IMR-90 (cell line): ENCODE data around the gene SPPL2A. TPM values are rescaled to one million over a fixed set of nuclear protein-coding genes. Genes with fewer than 3 reads are reported as not detected.

ENCODE experiments used
- ATAC-seq: fragments of 200-7000 bp; cut with Tn5 transposase; 2 replicates; pipeline ENCODE4 v1.9.1; 2020; ENCODE audit warnings: low read depth, mild to moderate bottlenecking, moderate library complexity
- BruUV-seq: library from RNA; stranded (reverse); fragments of 400-500 nt; replicated peaks from 2 replicates; lab custom pipeline; 2021; lab: Mats Ljungman, UMichigan
- CTCF ChIA-PET: fragments of 300-600 bp; formaldehyde crosslinking; extraction: SDS; loops from one replicate; lab custom pipeline; 2021; ENCODE audit warnings: antibody characterized with exemption; lab: Yijun Ruan, JAX
- POLR2A ChIA-PET: fragments of 300-600 bp; sonication (Branson Sonifier 250); formaldehyde crosslinking; loops from one replicate; lab custom pipeline; 2022; ENCODE audit warnings: antibody characterized with exemption; ENCODE audit not compliant: unreplicated experiment; lab: Charles Lee
- DNase-seq: peaks from one replicate; pipeline ENCODE4 v3.0.0; 2013
- H2AFZ ChIP-seq: replicated peaks from 2 replicates; pipeline ENCODE3; 2013; ENCODE audit warnings: low read length, mild to moderate bottlenecking; ENCODE audit not compliant: poor library complexity
- H2AK5ac ChIP-seq: 2 replicates; pipeline ENCODE4 v1.6.1; 2013; ENCODE audit warnings: low read depth, low read length, inconsistent platforms
- H2AK9ac ChIP-seq: replicated peaks from 2 replicates; pipeline ENCODE3; 2013; ENCODE audit warnings: mild to moderate bottlenecking, low read depth, low read length, moderate library complexity; ENCODE audit not compliant: poor library complexity
- H2BK120ac ChIP-seq: 2 replicates; pipeline ENCODE4 v1.6.1; 2013; ENCODE audit warnings: low read depth, low read length, inconsistent platforms
- H2BK15ac ChIP-seq: 3 replicates; pipeline ENCODE4 v1.6.1; 2013; ENCODE audit warnings: low read depth, low read length, inconsistent platforms
- H2BK20ac ChIP-seq: 2 replicates; pipeline ENCODE4 v1.6.1; 2013; ENCODE audit warnings: low read depth, mild to moderate bottlenecking, inconsistent platforms, low read length, moderate library complexity
- H2BK5ac ChIP-seq: 2 replicates; pipeline ENCODE4 v1.6.1; 2013; ENCODE audit warnings: mild to moderate bottlenecking, low read depth, low read length, inconsistent platforms; ENCODE audit not compliant: poor library complexity, severe bottlenecking
- H3K14ac ChIP-seq: replicated peaks from 2 replicates; pipeline ENCODE4 v1.6.1; 2013; ENCODE audit warnings: low read depth, low read length, inconsistent platforms
- H3K18ac ChIP-seq: 2 replicates; pipeline ENCODE4 v1.6.1; 2013; ENCODE audit warnings: low read depth, low read length, control low read depth
- H3K23ac ChIP-seq: 2 replicates; pipeline ENCODE4 v1.6.1; 2013; ENCODE audit warnings: low read depth, low read length, inconsistent platforms
- H3K27ac ChIP-seq: 2 replicates; pipeline ENCODE4 v1.5.1; 2013; ENCODE audit warnings: mild to moderate bottlenecking, control low read depth, low read length; ENCODE audit not compliant: insufficient read depth
- H3K27me3 ChIP-seq: 2 replicates; pipeline ENCODE4 v1.6.1; 2013; ENCODE audit warnings: low read length; ENCODE audit not compliant: control insufficient read depth, insufficient read depth
- H3K36me3 ChIP-seq: 2 replicates; pipeline ENCODE4 v1.6.1; 2013; ENCODE audit warnings: low read length, mixed read lengths; ENCODE audit not compliant: control insufficient read depth, insufficient read depth
- H3K4ac ChIP-seq: 2 replicates; pipeline ENCODE4 v1.6.1; 2013; ENCODE audit warnings: low read depth, low read length, inconsistent platforms
- H3K4me1 ChIP-seq: 2 replicates; pipeline ENCODE4 v1.6.1; 2013; ENCODE audit warnings: low read length, mixed read lengths; ENCODE audit not compliant: control insufficient read depth, insufficient read depth
- H3K4me2 ChIP-seq: 2 replicates; pipeline ENCODE4 v1.6.1; 2013; ENCODE audit warnings: low read depth, mild to moderate bottlenecking, control low read depth, low read length, moderate library complexity
- H3K4me3 ChIP-seq: 2 replicates; pipeline ENCODE4 v1.5.1; 2013; ENCODE audit warnings: low read depth, mild to moderate bottlenecking, control low read depth, low read length, moderate library complexity; ENCODE audit not compliant: insufficient read depth
- H3K56ac ChIP-seq: 2 replicates; pipeline ENCODE4 v1.6.1; 2013; ENCODE audit warnings: low read length, inconsistent platforms; ENCODE audit not compliant: insufficient read depth; ENCODE audit errors: extremely low read depth
- H3K79me1 ChIP-seq, 2 experiments: 2 replicates each; pipeline ENCODE4 v1.6.1; 2013; ENCODE audit warnings: low read length in 2 of 2, inconsistent platforms in 1 of 2, low read depth in 1 of 2
- H3K9ac ChIP-seq: 2 replicates; pipeline ENCODE4 v1.6.1; 2013; ENCODE audit warnings: low read depth, low read length, control low read depth
- H3K9me1 ChIP-seq: 2 replicates; pipeline ENCODE4 v1.6.1; 2013; ENCODE audit warnings: low read length, inconsistent platforms; ENCODE audit not compliant: insufficient read depth
- H3K9me3 ChIP-seq: 2 replicates; pipeline ENCODE4 v1.6.1; 2013; ENCODE audit warnings: low read length; ENCODE audit not compliant: control insufficient read depth, insufficient read depth
- H4K20me1 ChIP-seq: 2 replicates; pipeline ENCODE4 v1.6.1; 2013; ENCODE audit warnings: low read length, inconsistent platforms; ENCODE audit not compliant: insufficient read depth
- H4K5ac ChIP-seq: 2 replicates; pipeline ENCODE4 v1.6.1; 2013; ENCODE audit warnings: mild to moderate bottlenecking, low read depth, low read length, control low read depth
- H4K8ac ChIP-seq, 2 experiments: 2 replicates each; pipeline ENCODE4 v1.6.1; 2013; ENCODE audit warnings: low read depth in 2 of 2, low read length in 2 of 2, control low read depth in 1 of 2, inconsistent platforms in 1 of 2
- H4K91ac ChIP-seq: 2 replicates; pipeline ENCODE4 v1.6.1; 2013; ENCODE audit warnings: low read depth, low read length, inconsistent platforms; ENCODE audit not compliant: insufficient read depth
- BHLHE40 ChIP-seq: fragments of 150-350 bp; IDR thresholded peaks from 2 replicates; pipeline ENCODE4 v1.6.1; 2016; ENCODE audit warnings: mild to moderate bottlenecking, low read depth, low read length
- CEBPB ChIP-seq: IDR thresholded peaks from 2 replicates; pipeline ENCODE4 v1.6.1; 2012; ENCODE audit warnings: low read depth, low read length, improper control_type of control experiment
- CHD1 ChIP-seq: IDR thresholded peaks from 2 replicates; pipeline ENCODE4 v1.6.1; 2012; ENCODE audit warnings: low read depth, low read length, improper control_type of control experiment
- CTCF ChIP-seq: conservative IDR thresholded peaks from 2 replicates; pipeline ENCODE4 v1.5.1; 2012; ENCODE audit warnings: mild to moderate bottlenecking, low read depth, low read length, improper control_type of control experiment
- ELK1 ChIP-seq: fragments of 150-350 bp; IDR thresholded peaks from 2 replicates; pipeline ENCODE4 v1.6.1; 2016; ENCODE audit warnings: low read depth, mild to moderate bottlenecking, low read length, moderate library complexity, borderline replicate concordance
- FOS ChIP-seq: fragments of 150-350 bp; IDR thresholded peaks from 2 replicates; pipeline ENCODE4 v1.6.1; 2016; ENCODE audit warnings: low read depth, low read length
- MAFK ChIP-seq: IDR thresholded peaks from 2 replicates; pipeline ENCODE4 v1.6.1; 2012; ENCODE audit warnings: low read depth, low read length, improper control_type of control experiment
- MAZ ChIP-seq: IDR thresholded peaks from 2 replicates; pipeline ENCODE4 v1.6.1; 2012; ENCODE audit warnings: low read depth, mild to moderate bottlenecking, low read length, improper control_type of control experiment, moderate library complexity, borderline replicate concordance
- MXI1 ChIP-seq: IDR thresholded peaks from 2 replicates; pipeline ENCODE4 v1.6.1; 2012; ENCODE audit warnings: low read depth, mild to moderate bottlenecking, low read length, moderate library complexity, borderline replicate concordance
- NFE2L2 ChIP-seq: fragments of 150-350 bp; IDR thresholded peaks from 2 replicates; pipeline ENCODE4 v1.6.1; 2016; ENCODE audit warnings: low read depth, mild to moderate bottlenecking, low read length
- POLR2A ChIP-seq: IDR thresholded peaks from 2 replicates; pipeline ENCODE4 v1.6.1; 2012; ENCODE audit warnings: mild to moderate bottlenecking, low read depth, low read length
- RAD21 ChIP-seq: IDR thresholded peaks from 2 replicates; pipeline ENCODE4 v1.6.1; 2012; ENCODE audit warnings: low read length, improper control_type of control experiment
- RCOR1 ChIP-seq: IDR thresholded peaks from 2 replicates; pipeline ENCODE4 v1.6.1; 2012; ENCODE audit warnings: mild to moderate bottlenecking, low read length, improper control_type of control experiment; ENCODE audit not compliant: insufficient replicate concordance
- RFX5 ChIP-seq: IDR thresholded peaks from 2 replicates; pipeline ENCODE4 v1.8.0; 2012; ENCODE audit warnings: low read depth, mild to moderate bottlenecking, low read length, moderate library complexity
- SMC3 ChIP-seq: fragments of 150-350 bp; IDR thresholded peaks from 2 replicates; pipeline ENCODE4 v1.6.1; 2016; ENCODE audit warnings: low read depth, mild to moderate bottlenecking, antibody characterized with exemption, low read length, moderate library complexity
- USF2 ChIP-seq: fragments of 150-350 bp; IDR thresholded peaks from 2 replicates; pipeline ENCODE4 v1.6.1; 2017; ENCODE audit warnings: mild to moderate bottlenecking, antibody characterized with exemption, low read length, low read depth
- dilution Hi-C: fragments of 300-500 bp; cut with HindIII; formaldehyde crosslinking; loops from one replicate; pipeline ENCODE4 v1.14.3; 2018; ENCODE audit warnings: low sequenced_read_pairs; ENCODE audit not compliant: unreplicated experiment
- in situ Hi-C: fragments of 300-500 bp; cut with MboI; formaldehyde crosslinking; loops from 3 replicates; pipeline ENCODE4 v1.14.3; 2019; ENCODE audit warnings: low sequenced_read_pairs, inconsistent platforms, mixed read lengths
- intact Hi-C: fragments of 100-400 bp; cut with micrococcal nuclease; formaldehyde crosslinking; loops from 2 replicates; pipeline ENCODE4 v1.10.0; 2022
- polyA plus RNA-seq, 3 experiments: library from polyadenylated mRNA; depleted of rRNA; stranded (reverse); fragments of >200 nt; gene quantifications; 2 replicates each; pipeline ENCODE4 v1.2.3, GENCODE V29; 2012; ENCODE audit warnings: low replicate concordance in 1 of 3
- total RNA-seq: library from RNA; depleted of rRNA; stranded (reverse); fragments of >200 nt; gene quantifications from 2 replicates; pipeline ENCODE4 v1.2.3, GENCODE V29; 2012

SPPL2A gene
- total and polyA plus RNA-seq, 2 of the 4 experiments (the other 2 are of a cell fraction): 29.2 to 53.8 TPM

- no peak overlapping the region for H4K8ac ChIP-seq
- no peak overlapping the region for H3K18ac ChIP-seq
- dilution Hi-C loops: no loop called here
- H3K56ac ChIP-seq: no peak overlapping the region
- DNase-seq: no peak
- no peak overlapping the region for H4K91ac ChIP-seq
- H3K27ac ChIP-seq: no peak overlapping the region
- H2AK5ac ChIP-seq: no peak overlapping the region
- no peak overlapping the region for H3K4me2 ChIP-seq
- no peak overlapping the region for H3K23ac ChIP-seq
- H4K20me1 ChIP-seq: no peaks in the 10 kb centered on the region
- CTCF ChIA-PET: no interaction called here
- no peak overlapping the region for H2BK20ac ChIP-seq
- no peak overlapping the region for H3K4ac ChIP-seq
- TF ChIP-seq NFE2L2 (no peak), FOS (no peak), ELK1 (no peak), CHD1 (no peak), SMC3 (no peak), RAD21 (no peak), MXI1 (no peak), CTCF (no peak), POLR2A (no peak), MAFK (no peak), RFX5 (no peak), RCOR1 (no peak), MAZ (no peak), BHLHE40 (no peak), CEBPB (no peak), USF2 (no peak)
- no peak overlapping the region for H2AFZ ChIP-seq
- H2BK15ac ChIP-seq: no peak overlapping the region
- no peak overlapping the region for H3K4me3 ChIP-seq
- no peaks in the 10 kb centered on the region for H3K9me3 ChIP-seq
- H3K27me3 ChIP-seq: no peaks in the 10 kb centered on the region
- H3K9me1 ChIP-seq: no peaks in the 10 kb centered on the region
- no peaks in the 10 kb centered on the region for H3K79me1 ChIP-seq
- no peaks in the 10 kb centered on the region for H3K4me1 ChIP-seq
- in situ Hi-C loops: no loop called here
- no peak for ATAC-seq
- no peak overlapping the region for H3K9ac ChIP-seq
- intact Hi-C loops: no loop called here
- no peak overlapping the region for H4K5ac ChIP-seq
- peaks cover 7% of the 10 kb centered on the region for H3K36me3 ChIP-seq
- POLR2A ChIA-PET: no interaction called here
- no peak overlapping the region for H2AK9ac ChIP-seq
- H2BK120ac ChIP-seq: no peak overlapping the region
- no peak overlapping the region for H2BK5ac ChIP-seq
- no TSS peak for BruUV-seq
- H3K14ac ChIP-seq: no peak overlapping the region
Observed at GRCh38 chr15:50710585-50710984, 54.9 kb downstream of the SPPL2A start.
